Fibroblast of the aortic adventitia (primary cell): ENCODE results near the gene SOCS1. TPM values are rescaled to one million over a fixed set of nuclear protein-coding genes. Genes with fewer than 3 reads are reported as not detected.

ENCODE experiments used
- DNase-seq: peaks from one replicate; pipeline ENCODE4 v3.0.0-alpha.2; 2010; ENCODE audit warnings: low read depth
- H3K4me3 ChIP-seq: 2 replicates; pipeline ENCODE4 v1.5.1; 2011; ENCODE audit warnings: low read depth, mild to moderate bottlenecking, control low read depth, low read length, moderate library complexity
- CTCF ChIP-seq: IDR thresholded peaks from 2 replicates; pipeline ENCODE4 v1.5.1; 2011; ENCODE audit warnings: mild to moderate bottlenecking, low read length, control low read depth, inconsistent platforms; ENCODE audit not compliant: insufficient read depth
- total RNA-seq: library from RNA; depleted of rRNA; stranded (reverse); fragments of >200 nt; gene quantifications from 2 replicates; pipeline ENCODE4 v1.2.3, GENCODE V29; 2012; ENCODE audit warnings: low replicate concordance

Gene SOCS1
- total RNA-seq, 1 donor = 5.6 TPM

GRCh38 chr16:11240636-11241473 lies 15.1 kb downstream of the SOCS1 start:
- no peak overlapping the region for H3K4me3 ChIP-seq
- no peak for DNase-seq
- no peak for TF ChIP-seq CTCF

- no peak for TF ChIP-seq CTCF
- H3K4me3 ChIP-seq = no peak overlapping the region
- no peak for DNase-seq
Measured at GRCh38 chr16:11239644-11240632, 16.1 kb downstream of the SOCS1 start.

- no peak overlapping the region for H3K4me3 ChIP-seq
- DNase-seq = no peak
- no peak for TF ChIP-seq CTCF
Measured at GRCh38 chr16:11238272-11239202, 17.5 kb downstream of the SOCS1 start.

- H3K4me3 ChIP-seq = no peak overlapping the region
- TF ChIP-seq CTCF = no peak
- DNase-seq = no peak
Measured at GRCh38 chr16:11236461-11237254, 19.3 kb downstream of the SOCS1 start.

GRCh38 chr16:11235703-11235991 lies 20.4 kb downstream of the SOCS1 start:
- no peak for DNase-seq
- TF ChIP-seq CTCF = no peak
- no peak overlapping the region for H3K4me3 ChIP-seq
